ENCODE data around the gene PDGFA.

Gene PDGFA

GRCh38 chr7:537911-538634 is 18.4 kb upstream of the PDGFA start:
- Histone ChIP-seq H3K9ac (ENCODE audit: low read depth in 1 of 2, low read length in 2 of 2) (peak overlapping the region; percentile 56 to 60), H3K27ac (ENCODE audit: low read depth, low read length) (peak overlapping the region; percentile 14), H3K27me3 (ENCODE audit: control insufficient read depth in 1 of 2, insufficient read depth in 2 of 2, low read length in 2 of 2) (no peaks in the 10 kb centered on the region), H3K4me1 (ENCODE audit: control insufficient read depth in 1 of 2, insufficient read depth in 2 of 2, low read length in 2 of 2) (peaks cover 19 to 20% of the 10 kb centered on the region in 2 donors), H3K4me3 (ENCODE audit: low read depth in 1 of 2, low read length in 2 of 2) (no peak overlapping the region), H3K9me3 (ENCODE audit: control insufficient read depth in 1 of 2, low read length in 2 of 2) (peaks cover 0 to 4% of the 10 kb centered on the region in 2 donors), H3K36me3 (ENCODE audit: control insufficient read depth in 1 of 2, insufficient read depth in 2 of 2, low read length in 2 of 2) (no peaks in the 10 kb centered on the region)

GRCh38 chr7:536231-536630 is 16.6 kb upstream of the PDGFA start:
- peaks cover 0 to 4% of the 10 kb centered on the region in 2 donors for H3K9me3 ChIP-seq (ENCODE audit: control insufficient read depth in 1 of 2, low read length in 2 of 2)

GRCh38 chr7:534959-535358 is 15.3 kb upstream of the PDGFA start:
- Histone ChIP-seq H3K4me3 (ENCODE audit: low read depth in 1 of 2, low read length in 2 of 2) (no peak overlapping the region), H3K9ac (ENCODE audit: low read depth in 1 of 2, low read length in 2 of 2) (no peak overlapping the region), H3K27me3 (ENCODE audit: control insufficient read depth in 1 of 2, insufficient read depth in 2 of 2, low read length in 2 of 2) (peaks cover 0 to 4% of the 10 kb centered on the region in 2 donors), H3K36me3 (ENCODE audit: control insufficient read depth in 1 of 2, insufficient read depth in 2 of 2, low read length in 2 of 2) (no peaks in the 10 kb centered on the region), H3K9me3 (ENCODE audit: control insufficient read depth in 1 of 2, low read length in 2 of 2) (no peaks in the 10 kb centered on the region), H3K27ac (ENCODE audit: low read depth, low read length) (no peak overlapping the region), H3K4me1 (ENCODE audit: control insufficient read depth in 1 of 2, insufficient read depth in 2 of 2, low read length in 2 of 2) (peaks cover 18 to 19% of the 10 kb centered on the region in 2 donors)

More at GRCh38 chr7:536231-536630, 16.6 kb upstream of the PDGFA start:
- Histone ChIP-seq H3K27ac (ENCODE audit: low read depth, low read length) (no peak overlapping the region), H3K27me3 (ENCODE audit: control insufficient read depth in 1 of 2, insufficient read depth in 2 of 2, low read length in 2 of 2) (peaks cover 0 to 4% of the 10 kb centered on the region in 2 donors), H3K4me1 (ENCODE audit: control insufficient read depth in 1 of 2, insufficient read depth in 2 of 2, low read length in 2 of 2) (peaks cover 19 to 20% of the 10 kb centered on the region in 2 donors), H3K4me3 (ENCODE audit: low read depth in 1 of 2, low read length in 2 of 2) (no peak overlapping the region), H3K9ac (ENCODE audit: low read depth in 1 of 2, low read length in 2 of 2) (no peak overlapping the region), H3K36me3 (ENCODE audit: control insufficient read depth in 1 of 2, insufficient read depth in 2 of 2, low read length in 2 of 2) (no peaks in the 10 kb centered on the region)

DNA sequence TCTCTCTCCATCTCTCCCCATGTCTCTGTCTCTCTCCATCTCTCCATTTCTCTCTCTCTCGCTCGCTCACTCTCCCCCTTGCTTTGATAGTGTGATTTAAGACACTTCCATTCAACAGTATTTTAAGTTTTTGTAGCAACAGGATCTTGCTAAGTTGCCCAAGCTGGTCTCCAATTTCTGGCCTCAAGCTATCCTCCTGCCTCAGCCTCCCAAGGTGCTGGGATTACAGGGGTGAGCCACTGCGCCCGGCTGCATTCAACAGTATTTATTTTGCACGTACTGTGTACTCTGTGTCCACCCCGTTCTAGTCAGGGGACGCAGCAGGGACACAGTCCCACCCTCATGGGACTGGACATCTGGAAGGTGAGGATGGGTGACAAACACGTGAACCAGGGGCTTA is 14.4 kb upstream of the PDGFA start:
- Histone ChIP-seq H3K4me1 (ENCODE audit: control insufficient read depth in 1 of 2, insufficient read depth in 2 of 2, low read length in 2 of 2) (peaks cover 13 to 16% of the 10 kb centered on the region in 2 donors), H3K36me3 (ENCODE audit: control insufficient read depth in 1 of 2, insufficient read depth in 2 of 2, low read length in 2 of 2) (no peaks in the 10 kb centered on the region), H3K27ac (ENCODE audit: low read depth, low read length) (no peak overlapping the region), H3K27me3 (ENCODE audit: control insufficient read depth in 1 of 2, insufficient read depth in 2 of 2, low read length in 2 of 2) (peaks cover 0 to 4% of the 10 kb centered on the region in 2 donors), H3K9ac (ENCODE audit: low read depth in 1 of 2, low read length in 2 of 2) (no peak overlapping the region), H3K9me3 (ENCODE audit: control insufficient read depth in 1 of 2, low read length in 2 of 2) (no peaks in the 10 kb centered on the region), H3K4me3 (ENCODE audit: low read depth in 1 of 2, low read length in 2 of 2) (no peak overlapping the region)

DNA sequence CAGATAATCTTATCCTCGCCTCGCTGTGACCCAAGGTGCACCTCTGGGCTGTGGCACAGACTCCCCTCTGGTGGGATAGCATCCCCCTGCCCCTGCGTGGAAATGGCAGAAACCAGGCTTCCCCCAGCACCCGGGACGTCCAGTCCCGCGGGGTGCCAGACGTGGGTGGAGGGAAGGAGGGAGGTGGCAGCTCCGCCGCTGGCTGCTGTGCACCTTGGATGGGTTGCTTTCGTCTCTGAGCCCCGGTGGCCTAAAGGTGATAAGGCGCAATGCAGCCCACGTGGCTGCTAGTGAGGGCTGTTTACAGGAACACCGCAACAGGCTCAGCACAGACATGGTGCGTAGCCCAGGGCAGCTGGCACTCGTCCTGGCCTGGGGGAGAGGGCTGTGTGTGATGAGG is 13.6 kb upstream of the PDGFA start:
- Histone ChIP-seq H3K27me3 (ENCODE audit: control insufficient read depth in 1 of 2, insufficient read depth in 2 of 2, low read length in 2 of 2) (peaks cover 0 to 4% of the 10 kb centered on the region in 2 donors), H3K9ac (ENCODE audit: low read depth in 1 of 2, low read length in 2 of 2) (no peak overlapping the region), H3K27ac (ENCODE audit: low read depth, low read length) (no peak overlapping the region), H3K4me3 (ENCODE audit: low read depth in 1 of 2, low read length in 2 of 2) (no peak overlapping the region), H3K4me1 (ENCODE audit: control insufficient read depth in 1 of 2, insufficient read depth in 2 of 2, low read length in 2 of 2) (peaks cover 5 to 8% of the 10 kb centered on the region in 2 donors), H3K36me3 (ENCODE audit: control insufficient read depth in 1 of 2, insufficient read depth in 2 of 2, low read length in 2 of 2) (no peaks in the 10 kb centered on the region), H3K9me3 (ENCODE audit: control insufficient read depth in 1 of 2, low read length in 2 of 2) (no peaks in the 10 kb centered on the region)

DNA sequence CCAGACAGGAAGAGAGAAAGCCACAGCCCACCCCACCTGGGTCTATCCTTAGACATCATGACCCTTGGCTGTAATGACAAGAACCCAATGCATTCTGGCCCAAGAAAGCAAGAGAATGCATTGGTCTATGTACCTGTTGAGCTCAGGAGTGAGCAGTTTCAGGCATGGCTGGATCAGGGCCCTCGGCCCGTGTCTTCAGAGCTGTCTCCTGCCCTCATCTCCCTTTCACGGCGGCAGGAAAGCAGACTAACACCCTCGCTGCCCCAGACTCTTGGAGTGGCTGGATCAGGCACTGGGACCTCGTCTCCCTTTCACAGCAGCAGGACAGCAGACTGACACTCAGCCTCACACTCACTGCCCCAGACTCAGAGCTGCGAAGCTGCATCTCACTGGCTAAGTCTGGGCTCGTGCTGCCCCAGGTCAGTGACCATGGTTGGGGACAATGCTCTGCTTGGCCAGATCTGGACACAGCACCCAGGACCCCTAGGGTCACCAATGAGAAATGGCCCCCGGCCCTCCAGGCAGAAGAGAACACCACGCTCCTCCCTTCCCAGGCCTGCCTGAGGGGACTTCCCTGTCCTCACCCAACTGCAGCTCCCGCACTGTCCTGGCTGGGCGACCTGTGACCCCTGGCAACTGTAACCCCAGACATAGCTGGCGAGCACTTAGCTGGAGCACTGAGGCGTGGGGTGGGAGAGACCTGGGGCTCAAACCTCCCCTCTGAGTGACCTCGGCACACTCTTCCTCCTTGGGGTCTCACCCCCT is 12.9 kb upstream of the PDGFA start:
- no peaks in the 10 kb centered on the region for H3K36me3 ChIP-seq (ENCODE audit: control insufficient read depth in 1 of 2, insufficient read depth in 2 of 2, low read length in 2 of 2)
- H3K9ac ChIP-seq (ENCODE audit: low read depth in 1 of 2, low read length in 2 of 2): no peak overlapping the region
- H3K27me3 ChIP-seq (ENCODE audit: control insufficient read depth in 1 of 2, insufficient read depth in 2 of 2, low read length in 2 of 2): peaks cover 0 to 4% of the 10 kb centered on the region in 2 donors
- no peak overlapping the region for H3K27ac ChIP-seq (ENCODE audit: low read depth, low read length)
- H3K4me3 ChIP-seq (ENCODE audit: low read depth in 1 of 2, low read length in 2 of 2): no peak overlapping the region
- H3K9me3 ChIP-seq (ENCODE audit: control insufficient read depth in 1 of 2, low read length in 2 of 2): no peaks in the 10 kb centered on the region
- peaks cover under 1 to 1% of the 10 kb centered on the region in 2 donors for H3K4me1 ChIP-seq (ENCODE audit: control insufficient read depth in 1 of 2, insufficient read depth in 2 of 2, low read length in 2 of 2)

GRCh38 chr7:531777-532176 is 12.1 kb upstream of the PDGFA start:
- no peak overlapping the region for H3K9ac ChIP-seq (ENCODE audit: low read depth in 1 of 2, low read length in 2 of 2)
- no peak overlapping the region for H3K4me3 ChIP-seq (ENCODE audit: low read depth in 1 of 2, low read length in 2 of 2)
- peaks cover 0 to 4% of the 10 kb centered on the region in 2 donors for H3K27me3 ChIP-seq (ENCODE audit: control insufficient read depth in 1 of 2, insufficient read depth in 2 of 2, low read length in 2 of 2)
- H3K36me3 ChIP-seq (ENCODE audit: control insufficient read depth in 1 of 2, insufficient read depth in 2 of 2, low read length in 2 of 2): no peaks in the 10 kb centered on the region
- H3K4me1 ChIP-seq (ENCODE audit: control insufficient read depth in 1 of 2, insufficient read depth in 2 of 2, low read length in 2 of 2): no peaks in the 10 kb centered on the region
- no peak overlapping the region for H3K27ac ChIP-seq (ENCODE audit: low read depth, low read length)
- H3K9me3 ChIP-seq (ENCODE audit: control insufficient read depth in 1 of 2, low read length in 2 of 2): no peaks in the 10 kb centered on the region

DNA sequence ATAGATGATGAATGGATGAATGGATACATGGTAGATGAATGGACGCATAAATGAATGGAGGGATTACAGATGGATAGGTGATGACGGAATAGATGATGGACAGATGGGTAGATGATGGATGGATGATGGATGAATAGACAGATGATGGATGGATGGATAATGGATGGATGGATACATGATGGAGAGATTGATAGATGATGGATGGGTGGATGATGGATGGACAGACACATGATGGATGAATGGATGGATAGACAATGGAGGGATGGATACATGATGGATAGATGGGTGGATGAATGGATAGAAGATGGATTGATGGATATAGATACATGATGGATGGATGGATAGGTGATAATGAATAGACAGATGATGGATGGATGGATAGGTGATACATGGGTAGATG is 8.8 kb upstream of the PDGFA start:
- Histone ChIP-seq H3K27me3 (ENCODE audit: control insufficient read depth in 1 of 2, insufficient read depth in 2 of 2, low read length in 2 of 2) (peaks cover 2 to 4% of the 10 kb centered on the region in 2 donors), H3K36me3 (ENCODE audit: control insufficient read depth in 1 of 2, insufficient read depth in 2 of 2, low read length in 2 of 2) (no peaks in the 10 kb centered on the region), H3K9me3 (ENCODE audit: control insufficient read depth in 1 of 2, low read length in 2 of 2) (no peaks in the 10 kb centered on the region), H3K4me1 (ENCODE audit: control insufficient read depth in 1 of 2, insufficient read depth in 2 of 2, low read length in 2 of 2) (peaks cover 0 to 2% of the 10 kb centered on the region in 2 donors), H3K4me3 (ENCODE audit: low read depth in 1 of 2, low read length in 2 of 2) (no peak overlapping the region), H3K27ac (ENCODE audit: low read depth, low read length) (no peak overlapping the region), H3K9ac (ENCODE audit: low read depth in 1 of 2, low read length in 2 of 2) (no peak overlapping the region)

DNA sequence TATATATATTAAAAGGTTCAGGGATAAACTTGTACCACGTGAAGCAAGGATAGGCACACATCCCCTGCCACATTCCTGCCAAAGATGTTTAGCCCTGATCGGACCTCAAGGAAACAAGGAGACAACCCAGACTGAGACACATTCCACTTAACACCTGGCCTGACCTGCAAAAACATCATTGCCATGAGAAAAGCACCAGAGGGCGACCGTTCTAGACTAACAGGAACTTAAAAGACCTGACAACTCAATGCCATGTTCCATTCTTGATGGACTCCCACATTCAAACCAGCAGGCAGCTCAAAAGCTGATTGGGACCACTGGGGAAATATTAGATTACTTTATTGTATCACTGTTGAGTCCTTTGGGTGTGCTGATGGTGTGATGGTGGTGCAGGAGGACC is 8.1 kb upstream of the PDGFA start:
- Histone ChIP-seq H3K4me1 (ENCODE audit: control insufficient read depth in 1 of 2, insufficient read depth in 2 of 2, low read length in 2 of 2) (peaks cover 5 to 6% of the 10 kb centered on the region in 2 donors), H3K27me3 (ENCODE audit: control insufficient read depth in 1 of 2, insufficient read depth in 2 of 2, low read length in 2 of 2) (peaks cover 9 to 10% of the 10 kb centered on the region in 2 donors), H3K9ac (ENCODE audit: low read depth in 1 of 2, low read length in 2 of 2) (no peak overlapping the region), H3K9me3 (ENCODE audit: control insufficient read depth in 1 of 2, low read length in 2 of 2) (no peaks in the 10 kb centered on the region), H3K27ac (ENCODE audit: low read depth, low read length) (no peak overlapping the region), H3K36me3 (ENCODE audit: control insufficient read depth in 1 of 2, insufficient read depth in 2 of 2, low read length in 2 of 2) (no peaks in the 10 kb centered on the region), H3K4me3 (ENCODE audit: low read depth in 1 of 2, low read length in 2 of 2) (no peak overlapping the region)

- Histone ChIP-seq H3K9ac (ENCODE audit: low read depth in 1 of 2, low read length in 2 of 2) (no peak overlapping the region), H3K4me1 (ENCODE audit: control insufficient read depth in 1 of 2, insufficient read depth in 2 of 2, low read length in 2 of 2) (peaks cover 5 to 6% of the 10 kb centered on the region in 2 donors), H3K4me3 (ENCODE audit: low read depth in 1 of 2, low read length in 2 of 2) (no peak overlapping the region), H3K36me3 (ENCODE audit: control insufficient read depth in 1 of 2, insufficient read depth in 2 of 2, low read length in 2 of 2) (no peaks in the 10 kb centered on the region), H3K9me3 (ENCODE audit: control insufficient read depth in 1 of 2, low read length in 2 of 2) (no peaks in the 10 kb centered on the region), H3K27ac (ENCODE audit: low read depth, low read length) (no peak overlapping the region), H3K27me3 (ENCODE audit: control insufficient read depth in 1 of 2, insufficient read depth in 2 of 2, low read length in 2 of 2) (peaks cover 6 to 11% of the 10 kb centered on the region in 2 donors)
These were observed 6.9 kb upstream of the PDGFA start for GRCh38 chr7:526460-527034.
